HEK293 (cell line): ENCODE measurements around the gene HSPB2.

Source experiments
- CTCF ChIA-PET: fragments of 350-600 bp; formaldehyde crosslinking; extraction: SDS; loops from one replicate; lab custom pipeline; 2021; ENCODE audit warnings: antibody characterized with exemption; lab: Yijun Ruan, JAX
- POLR2A ChIA-PET: fragments of 300-600 bp; formaldehyde crosslinking; extraction: SDS; loops from one replicate; lab custom pipeline; 2020; ENCODE audit warnings: antibody characterized with exemption, inconsistent platforms; lab: Yijun Ruan, JAX
- H3K27ac ChIP-seq: fragments of 200-500 bp; sonication (Bioruptor generic); 2 replicates; pipeline ENCODE4 v1.5.1; 2014; ENCODE audit warnings: low read depth, low read length, control low read depth, inconsistent platforms; ENCODE audit errors: extremely low read depth
- H3K36me3 ChIP-seq, 2 experiments: fragments of 200-500 bp in 1 of 2; sonication (Bioruptor generic) in 1 of 2; 1 replicate in 1 of 2; 2 replicates in 1 of 2; pipeline ENCODE4 v1.5.1; 2014 to 2017; ENCODE audit warnings: inconsistent platforms in 2 of 2, low read length in 2 of 2; ENCODE audit not compliant: control insufficient read depth in 2 of 2, insufficient read depth in 1 of 2
- H3K4me1 ChIP-seq: fragments of 200-500 bp; sonication (Bioruptor generic); 2 replicates; pipeline ENCODE4 v1.5.1; 2014; ENCODE audit warnings: mild to moderate bottlenecking, low read length, inconsistent platforms; ENCODE audit not compliant: control insufficient read depth, insufficient read depth
- H3K4me3 ChIP-seq: 2 replicates; pipeline ENCODE4 v1.5.1; 2011; ENCODE audit warnings: low read depth, mild to moderate bottlenecking, control low read depth, low read length, moderate library complexity
- H3K9me3 ChIP-seq: fragments of 200-500 bp; sonication (Bioruptor generic); 2 replicates; pipeline ENCODE4 v1.5.1; 2014; ENCODE audit warnings: low read depth, low read length, inconsistent platforms; ENCODE audit not compliant: control insufficient read depth, insufficient read depth
- BCL11B ChIP-seq: fragments of 450-650 bp; formaldehyde crosslinking; IDR thresholded peaks from 2 replicates; pipeline ENCODE4 v1.5.1; 2016; ENCODE audit warnings: low read depth, missing biosample characterization, missing genetic modification characterization
- GLI4 ChIP-seq: fragments of 450-650 bp; formaldehyde crosslinking; IDR thresholded peaks from 2 replicates; pipeline ENCODE4 v1.5.1; 2016; ENCODE audit warnings: missing biosample characterization, missing genetic modification characterization
- HOXA7 ChIP-seq: sonication (generic); formaldehyde crosslinking; IDR thresholded peaks from 2 replicates; pipeline ENCODE4 v1.8.1; 2022; ENCODE audit warnings: missing genetic modification reagents, borderline replicate concordance
- HOXC10 ChIP-seq: sonication (generic); formaldehyde crosslinking; IDR thresholded peaks from 2 replicates; pipeline ENCODE4 v1.8.1; 2023; ENCODE audit warnings: mild to moderate bottlenecking, missing genetic modification reagents
- KLF10 ChIP-seq: fragments of 450-650 bp; IDR thresholded peaks from 2 replicates; pipeline ENCODE4 v1.5.1; 2018; ENCODE audit warnings: missing biosample characterization, mild to moderate bottlenecking, missing genetic modification characterization
- KLF9 ChIP-seq: fragments of 450-650 bp; formaldehyde crosslinking; IDR thresholded peaks from 2 replicates; pipeline ENCODE4 v1.5.1; 2016; ENCODE audit warnings: missing biosample characterization, missing genetic modification characterization, low read depth
- MZF1 ChIP-seq: fragments of 450-650 bp; formaldehyde crosslinking; IDR thresholded peaks from 2 replicates; pipeline ENCODE4 v1.5.1; 2017; ENCODE audit warnings: missing biosample characterization, missing genetic modification characterization, borderline replicate concordance
- PRDM4 ChIP-seq: fragments of 450-650 bp; formaldehyde crosslinking; IDR thresholded peaks from 2 replicates; pipeline ENCODE4 v1.5.1; 2017; ENCODE audit warnings: missing biosample characterization, missing genetic modification characterization
- TSHZ1 ChIP-seq: fragments of 450-650 bp; formaldehyde crosslinking; IDR thresholded peaks from 2 replicates; pipeline ENCODE4 v1.5.1; 2016; ENCODE audit warnings: missing biosample characterization, missing genetic modification characterization, borderline replicate concordance
- ZFHX2 ChIP-seq: fragments of 450-650 bp; formaldehyde crosslinking; conservative IDR thresholded peaks from 2 replicates; pipeline ENCODE4 v1.5.1; 2016; ENCODE audit warnings: missing biosample characterization, missing genetic modification characterization
- ZFP41 ChIP-seq: fragments of 450-650 bp; formaldehyde crosslinking; IDR thresholded peaks from 2 replicates; pipeline ENCODE4 v1.5.1; 2016; ENCODE audit warnings: missing biosample characterization, missing genetic modification characterization, borderline replicate concordance
- ZIC2 ChIP-seq: fragments of 450-650 bp; formaldehyde crosslinking; IDR thresholded peaks from 2 replicates; pipeline ENCODE4 v1.5.1; 2016; ENCODE audit warnings: missing biosample characterization, missing genetic modification characterization
- ZNF121 ChIP-seq: fragments of 450-650 bp; formaldehyde crosslinking; IDR thresholded peaks from 2 replicates; pipeline ENCODE4 v1.5.1; 2016; ENCODE audit warnings: missing biosample characterization, missing genetic modification characterization
- ZNF140 ChIP-seq: fragments of 450-650 bp; formaldehyde crosslinking; IDR thresholded peaks from 2 replicates; pipeline ENCODE4 v1.5.1; 2016; ENCODE audit warnings: missing biosample characterization, missing genetic modification characterization
- ZNF148 ChIP-seq: fragments of 450-650 bp; formaldehyde crosslinking; IDR thresholded peaks from 2 replicates; pipeline ENCODE4 v1.5.0; 2017; ENCODE audit warnings: missing biosample characterization, missing genetic modification characterization, borderline replicate concordance
- ZNF341 ChIP-seq: fragments of 450-650 bp; formaldehyde crosslinking; IDR thresholded peaks from 2 replicates; pipeline ENCODE4; 2016; ENCODE audit warnings: low read depth, missing biosample characterization, missing genetic modification characterization
- ZNF362 ChIP-seq: fragments of 450-650 bp; formaldehyde crosslinking; IDR thresholded peaks from 2 replicates; pipeline ENCODE4 v1.5.1; 2016; ENCODE audit warnings: missing biosample characterization, missing genetic modification characterization
- ZNF394 ChIP-seq: fragments of 450-650 bp; formaldehyde crosslinking; IDR thresholded peaks from 2 replicates; pipeline ENCODE4 v1.5.1; 2016; ENCODE audit warnings: missing biosample characterization, missing genetic modification characterization, mild to moderate bottlenecking, moderate library complexity, borderline replicate concordance
- ZNF404 ChIP-seq: fragments of 450-650 bp; formaldehyde crosslinking; IDR thresholded peaks from 2 replicates; pipeline ENCODE4 v1.5.1; 2017; ENCODE audit warnings: missing biosample characterization, missing genetic modification characterization
- ZNF501 ChIP-seq: fragments of 450-650 bp; formaldehyde crosslinking; IDR thresholded peaks from 2 replicates; pipeline ENCODE4 v1.5.1; 2016; ENCODE audit warnings: missing biosample characterization, missing genetic modification characterization
- ZNF660 ChIP-seq: fragments of 450-650 bp; IDR thresholded peaks from 2 replicates; pipeline ENCODE4 v1.5.1; 2018; ENCODE audit warnings: missing biosample characterization, mild to moderate bottlenecking, missing genetic modification characterization
- ZNF677 ChIP-seq: fragments of 450-650 bp; IDR thresholded peaks from 2 replicates; pipeline ENCODE4 v1.5.0; 2018; ENCODE audit warnings: missing biosample characterization, mild to moderate bottlenecking, missing genetic modification characterization, moderate library complexity
- ZNF704 ChIP-seq: fragments of 450-650 bp; formaldehyde crosslinking; IDR thresholded peaks from 2 replicates; pipeline ENCODE4 v1.5.1; 2016; ENCODE audit warnings: missing biosample characterization, missing genetic modification characterization
- ZSCAN16 ChIP-seq: fragments of 450-650 bp; formaldehyde crosslinking; IDR thresholded peaks from 2 replicates; pipeline ENCODE4 v1.5.1; 2016; ENCODE audit warnings: missing biosample characterization, missing genetic modification characterization

Gene HSPB2

GRCh38 chr11:111906680-111907079 is 5.9 kb upstream of the HSPB2 start:
- Histone ChIP-seq H3K27ac (no peak overlapping the region), H3K9me3 (no peaks in the 10 kb centered on the region), H3K4me3 (no peak overlapping the region), H3K4me1 (no peaks in the 10 kb centered on the region), H3K36me3 (no peaks in the 10 kb centered on the region)
- no peak for TF ChIP-seq ZNF341 (tag by site-specific recombination)
- no peak for TF ChIP-seq ZNF148 (tag by site-specific recombination)
- no peak for TF ChIP-seq GLI4 (tag by site-specific recombination)
- no peak for TF ChIP-seq ZFHX2 (tag by site-specific recombination)
- TF ChIP-seq ZNF404, result no peak
- no peak for TF ChIP-seq ZSCAN16 (tag by site-specific recombination)
- no peak for TF ChIP-seq ZNF140 (tag by site-specific recombination)
- ChIA-PET CTCF (no interaction called here), POLR2A (no interaction called here)

- Histone ChIP-seq H3K9me3 (no peaks in the 10 kb centered on the region), H3K27ac (no peak overlapping the region), H3K36me3 (no peaks in the 10 kb centered on the region), H3K4me1 (no peaks in the 10 kb centered on the region), H3K4me3 (no peak overlapping the region)
- ChIA-PET POLR2A (interaction anchor here (1.2 kb wide), 1 partner anchor 37 kb away, joined by 4 read pairs; the partner anchor contains the start of gene ALG9), CTCF (interaction anchor here (0.5 to 1.0 kb wide), 3 partner anchors 9 to 136 kb away, joined by 3 to 4 read pairs (median 3); no protein-coding TSS in a partner anchor)
- no peak for TF ChIP-seq KLF9 (tag by site-specific recombination)
- TF ChIP-seq HOXC10 (CRISPR knock-in tag), result no peak
- no peak for TF ChIP-seq TSHZ1 (tag by site-specific recombination)
- no peak for TF ChIP-seq ZFHX2 (tag by site-specific recombination)
- TF ChIP-seq ZNF677 (tag by site-specific recombination), result no peak
- no peak for TF ChIP-seq ZNF362 (tag by site-specific recombination)
- no peak for TF ChIP-seq BCL11B (tag by site-specific recombination)
- TF ChIP-seq ZNF660, result no peak
- no peak for TF ChIP-seq HOXA7 (CRISPR knock-in tag)
- TF ChIP-seq PRDM4 (tag by site-specific recombination), result no peak
- TF ChIP-seq KLF10 (tag by site-specific recombination), result no peak
- no peak for TF ChIP-seq ZFP41 (tag by site-specific recombination)
- no peak for TF ChIP-seq MZF1 (tag by site-specific recombination)
- no peak for TF ChIP-seq ZIC2 (tag by site-specific recombination)
- TF ChIP-seq ZNF501 (tag by site-specific recombination), result no peak
- TF ChIP-seq ZNF704 (tag by site-specific recombination), result no peak
- no peak for TF ChIP-seq ZNF121 (tag by site-specific recombination)
- TF ChIP-seq ZNF394 (tag by site-specific recombination), result no peak
Observed at GRCh38 chr11:111908639-111909305, 3.8 kb upstream of the HSPB2 start.
